AG09309 (cell line): ENCODE data around the gene NDUFB2.
"Not testable (repeated sequence)": the region's sequence is repeated elsewhere in the genome, so short reads cannot be mapped to it uniquely, and the experiment has no call there.

Source experiments
- DNase-seq: peaks from one replicate; pipeline ENCODE4 v3.0.0-alpha.2; 2010; ENCODE audit warnings: low read depth
- H3K4me3 ChIP-seq: 2 replicates; pipeline ENCODE4 v1.5.1; 2011; ENCODE audit warnings: mild to moderate bottlenecking, low read depth, low read length, moderate library complexity; ENCODE audit not compliant: control insufficient read depth
- CTCF ChIP-seq: IDR thresholded peaks from 2 replicates; pipeline ENCODE4 v1.5.1; 2011; ENCODE audit warnings: mild to moderate bottlenecking, low read depth, low read length, inconsistent platforms; ENCODE audit not compliant: insufficient read depth, control insufficient read depth; ENCODE audit errors: missing control alignments

NDUFB2 gene

GRCh38 chr7:140738280-140738679, 41.8 kb downstream of the NDUFB2 start:
- H3K4me3 ChIP-seq, result no peak overlapping the region
- DNase-seq, result no peak
- TF ChIP-seq CTCF, result no peak

GRCh38 chr7:140743255-140743654, 46.7 kb downstream of the NDUFB2 start:
- DNase-seq, H3K4me3 ChIP-seq: not testable (repeated sequence)

GRCh38 chr7:140744005-140744404, 47.5 kb downstream of the NDUFB2 start:
- no peak for DNase-seq
- no peak for TF ChIP-seq CTCF
- no peak overlapping the region for H3K4me3 ChIP-seq

- no peak overlapping the region for H3K4me3 ChIP-seq
- no peak for TF ChIP-seq CTCF
- DNase-seq, result no peak
Measured at GRCh38 chr7:140745266-140746058, 49.0 kb downstream of the NDUFB2 start.

GRCh38 chr7:140746751-140747150, 50.2 kb downstream of the NDUFB2 start:
- H3K4me3 ChIP-seq, result no peak overlapping the region
- TF ChIP-seq CTCF, result no peak
- no peak for DNase-seq

GRCh38 chr7:140752533-140752932, 56.0 kb downstream of the NDUFB2 start:
- H3K4me3 ChIP-seq, result no peak overlapping the region
- no peak for TF ChIP-seq CTCF
- DNase-seq, result no peak

- no peak for DNase-seq
- no peak for TF ChIP-seq CTCF
Measured at GRCh38 chr7:140754506-140754905, 58.0 kb downstream of the NDUFB2 start.

More at GRCh38 chr7:140754506-140754905, 58.0 kb downstream of the NDUFB2 start:
- H3K4me3 ChIP-seq, result no peak overlapping the region
